OCI-LY3 (cell line): ENCODE results near the gene SLC6A13.

Experiments
- CTCF ChIP-seq: fragments of 200-600, 300-600 bp; sonication (generic); IDR thresholded peaks from 2 replicates; pipeline ENCODE4 v1.5.1; 2014; ENCODE audit warnings: antibody characterized with exemption, low read length, low read depth
- EZH2phosphoT487 ChIP-seq: fragments of 200-600 bp; shearing (Covaris generic); IDR thresholded peaks from 2 replicates; pipeline ENCODE4 v1.6.1; 2018; ENCODE audit warnings: antibody characterized with exemption, mixed run types, low read depth

DNA sequence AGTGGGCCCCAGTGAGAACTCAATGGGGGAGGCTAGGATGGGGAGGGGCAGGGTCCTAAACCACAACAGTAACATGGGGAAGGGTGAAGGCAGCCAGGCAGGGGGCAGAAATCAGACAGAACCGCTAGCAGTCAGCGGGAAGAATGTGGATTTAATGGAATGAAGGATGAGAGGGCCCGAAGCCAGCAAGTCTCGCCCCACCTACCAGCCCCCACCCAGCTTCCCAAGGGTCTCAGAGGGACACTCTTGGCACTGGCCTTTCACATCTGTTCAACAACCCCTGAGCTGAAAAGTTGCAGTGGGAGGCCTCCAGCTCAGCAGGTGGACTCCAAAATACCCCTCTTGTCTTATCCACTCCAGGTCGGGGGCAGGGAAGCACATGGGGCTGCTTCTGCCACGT is 42.1 kb downstream of the SLC6A13 start:
- TF ChIP-seq CTCF (no peak), EZH2phosphoT487 (no peak)
